Mammary epithelial cell (primary cell): Measurements from ENCODE around the gene JUNB.

Source experiments
- EZH2 ChIP-seq: IDR thresholded peaks from 2 replicates; pipeline ENCODE4 v1.6.1; 2012; ENCODE audit warnings: low read length, inconsistent platforms, borderline replicate concordance
- TF ChIP-seq, protein P1 (sequence below), 2 donors: IDR thresholded peaks in 1 of 2; conservative IDR thresholded peaks in 1 of 2; 2 replicates each; pipeline ENCODE4 v1.5.1; 2011 to 2012; ENCODE audit warnings: inconsistent platforms in 2 of 2, low read length in 2 of 2, mild to moderate bottlenecking in 2 of 2, control low read depth in 1 of 2, low read depth in 1 of 2; ENCODE audit not compliant: insufficient read depth in 1 of 2; ENCODE audit errors: extremely low read depth in 1 of 2

GRCh38 chr19:12788682-12789097 lies 2.6 kb upstream of the JUNB start:
- TF ChIP-seq, protein P1, sequence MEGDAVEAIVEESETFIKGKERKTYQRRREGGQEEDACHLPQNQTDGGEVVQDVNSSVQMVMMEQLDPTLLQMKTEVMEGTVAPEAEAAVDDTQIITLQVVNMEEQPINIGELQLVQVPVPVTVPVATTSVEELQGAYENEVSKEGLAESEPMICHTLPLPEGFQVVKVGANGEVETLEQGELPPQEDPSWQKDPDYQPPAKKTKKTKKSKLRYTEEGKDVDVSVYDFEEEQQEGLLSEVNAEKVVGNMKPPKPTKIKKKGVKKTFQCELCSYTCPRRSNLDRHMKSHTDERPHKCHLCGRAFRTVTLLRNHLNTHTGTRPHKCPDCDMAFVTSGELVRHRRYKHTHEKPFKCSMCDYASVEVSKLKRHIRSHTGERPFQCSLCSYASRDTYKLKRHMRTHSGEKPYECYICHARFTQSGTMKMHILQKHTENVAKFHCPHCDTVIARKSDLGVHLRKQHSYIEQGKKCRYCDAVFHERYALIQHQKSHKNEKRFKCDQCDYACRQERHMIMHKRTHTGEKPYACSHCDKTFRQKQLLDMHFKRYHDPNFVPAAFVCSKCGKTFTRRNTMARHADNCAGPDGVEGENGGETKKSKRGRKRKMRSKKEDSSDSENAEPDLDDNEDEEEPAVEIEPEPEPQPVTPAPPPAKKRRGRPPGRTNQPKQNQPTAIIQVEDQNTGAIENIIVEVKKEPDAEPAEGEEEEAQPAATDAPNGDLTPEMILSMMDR (conservative IDR thresholded peaks at IDR 0.05 in 1 of 2, IDR thresholded peaks at IDR 0.05 in 1 of 2; ENCODE audit: extremely low read depth in 1 of 2, insufficient read depth in 1 of 2, low read depth in 1 of 2, low read length in 2 of 2), result no peak
- no peak for TF ChIP-seq EZH2
